ENCODE measurements around the gene NAT14.

GRCh38 chr19:55516878-55517620, 32.1 kb downstream of the NAT14 start:
- TF ChIP-seq CTCF (IDR thresholded peaks at IDR 0.05; ENCODE audit: borderline replicate concordance, extremely low read depth, low read length, poor library complexity, severe bottlenecking) (peak; percentile 96), EZH2 (IDR thresholded peaks at IDR 0.05; ENCODE audit: borderline replicate concordance, low read depth, low read length, severe bottlenecking) (no peak)
